Measurements from ENCODE around the gene IL36RN.

Gene IL36RN

GRCh38 chr2:113111121-113111520 is 52.1 kb downstream of the IL36RN start:
- peaks cover 7% of the 10 kb centered on the region for H3K27me3 Mint-ChIP-seq
- no peak overlapping the region for H3K4me3 Mint-ChIP-seq
- no peaks in the 10 kb centered on the region for H3K9me3 Mint-ChIP-seq
- peaks cover 3% of the 10 kb centered on the region for H3K4me1 Mint-ChIP-seq
- no peak for ATAC-seq (ENCODE audit: low read depth)
- no peak overlapping the region for H3K27ac Mint-ChIP-seq
- H3K36me3 Mint-ChIP-seq, result no peaks in the 10 kb centered on the region
- no peak for DNase-seq (ENCODE audit: low spot score in 2 of 2)

- peaks cover 7% of the 10 kb centered on the region for H3K27me3 Mint-ChIP-seq
- no peaks in the 10 kb centered on the region for H3K9me3 Mint-ChIP-seq
- DNase-seq (ENCODE audit: low spot score in 2 of 2) (no peak), ATAC-seq (ENCODE audit: low read depth) (no peak)
- no peaks in the 10 kb centered on the region for H3K36me3 Mint-ChIP-seq
- no peak overlapping the region for H3K4me3 Mint-ChIP-seq
- H3K27ac Mint-ChIP-seq, result no peak overlapping the region
- H3K4me1 Mint-ChIP-seq, result peaks cover 5% of the 10 kb centered on the region
These were observed 52.9 kb downstream of the IL36RN start for GRCh38 chr2:113111823-113112287.

- Mint-ChIP-seq H3K27me3 (peaks cover 6% of the 10 kb centered on the region), H3K27ac (no peak overlapping the region), H3K9me3 (no peaks in the 10 kb centered on the region), H3K4me3 (no peak overlapping the region), H3K36me3 (no peaks in the 10 kb centered on the region), H3K4me1 (peaks cover 5% of the 10 kb centered on the region)
- ATAC-seq (ENCODE audit: low read depth) (no peak), DNase-seq (ENCODE audit: low spot score in 2 of 2) (no peak)
These were observed 53.4 kb downstream of the IL36RN start for GRCh38 chr2:113112441-113112840.

- Mint-ChIP-seq H3K4me3 (no peak overlapping the region), H3K27ac (no peak overlapping the region), H3K36me3 (no peaks in the 10 kb centered on the region), H3K4me1 (peaks cover 5% of the 10 kb centered on the region), H3K27me3 (peaks cover 6% of the 10 kb centered on the region), H3K9me3 (no peaks in the 10 kb centered on the region)
- ATAC-seq (ENCODE audit: low read depth), result no peak
- no peak for DNase-seq (ENCODE audit: low spot score in 2 of 2)
These were observed 53.9 kb downstream of the IL36RN start for GRCh38 chr2:113112871-113113270.

- Mint-ChIP-seq H3K9me3 (no peaks in the 10 kb centered on the region), H3K4me3 (no peak overlapping the region)
These were observed 54.8 kb downstream of the IL36RN start for GRCh38 chr2:113113807-113114206.

More at GRCh38 chr2:113113807-113114206, 54.8 kb downstream of the IL36RN start:
- H3K27ac Mint-ChIP-seq, result no peak overlapping the region
- DNase-seq (ENCODE audit: low spot score in 2 of 2) (no peak), ATAC-seq (ENCODE audit: low read depth) (no peak)
- H3K27me3 Mint-ChIP-seq, result peaks cover 1% of the 10 kb centered on the region
- peaks cover 5% of the 10 kb centered on the region for H3K4me1 Mint-ChIP-seq
- no peaks in the 10 kb centered on the region for H3K36me3 Mint-ChIP-seq
